Suppressor macrophage (primary cell): ENCODE measurements around the gene GRM5.

Experiments used
- DNase-seq, 4 experiments: peaks; one replicate each; pipeline ENCODE4 v3.0.0-alpha.2; 2020 to 2022

GRM5 gene

GRCh38 chr11:88617226-88617625 lies 448.6 kb downstream of the GRM5 start:
- DNase-seq = no peak

- no peak for DNase-seq
Observed at GRCh38 chr11:88604260-88604659, 461.5 kb downstream of the GRM5 start.

GRCh38 chr11:88603091-88603867 lies 462.5 kb downstream of the GRM5 start:
- no peak for DNase-seq

GRCh38 chr11:88597387-88597786 lies 468.4 kb downstream of the GRM5 start:
- DNase-seq = no peak

- DNase-seq = no peak
Observed at GRCh38 chr11:88596786-88597185, 469.0 kb downstream of the GRM5 start.

GRCh38 chr11:88594274-88594950 lies 471.4 kb downstream of the GRM5 start:
- DNase-seq = no peak

- DNase-seq = no peak
Observed at GRCh38 chr11:88590361-88590760, 475.4 kb downstream of the GRM5 start.

GRCh38 chr11:88583251-88583650 lies 482.5 kb downstream of the GRM5 start:
- DNase-seq = no peak

- DNase-seq = no peak
Observed at GRCh38 chr11:88579466-88579865, 486.3 kb downstream of the GRM5 start.

- DNase-seq = no peak
Observed at GRCh38 chr11:88576741-88577140, 489.0 kb downstream of the GRM5 start.

- no peak for DNase-seq
Observed at GRCh38 chr11:88575916-88576315, 489.9 kb downstream of the GRM5 start.

- DNase-seq = no peak
Observed at GRCh38 chr11:88569342-88569741, 496.4 kb downstream of the GRM5 start.

- no peak for DNase-seq
Observed at GRCh38 chr11:88555829-88556202, 510.0 kb downstream of the GRM5 start.

GRCh38 chr11:88555018-88555828 lies 510.6 kb downstream of the GRM5 start:
- no peak for DNase-seq

GRCh38 chr11:88553204-88553603 lies 512.6 kb downstream of the GRM5 start:
- DNase-seq = no peak

- peak; percentile 57 to 73 (median 66) for DNase-seq
Observed at GRCh38 chr11:88552379-88553062, 513.3 kb downstream of the GRM5 start.

GRCh38 chr11:88544656-88545280 lies 521.0 kb downstream of the GRM5 start:
- DNase-seq = no peak

GRCh38 chr11:88543902-88544655 lies 521.7 kb downstream of the GRM5 start:
- peak; percentile 90 to 94 (median 91) for DNase-seq

- DNase-seq = no peak
Observed at GRCh38 chr11:88541006-88541405, 524.8 kb downstream of the GRM5 start.

GRCh38 chr11:88538098-88538497 lies 527.7 kb downstream of the GRM5 start:
- DNase-seq = no peak

GRCh38 chr11:88537613-88538012 lies 528.2 kb downstream of the GRM5 start:
- no peak for DNase-seq
